DMS153 treated with DMSO at 0.1 percent for 48 hours (cell line): Measurements from ENCODE around the gene COL23A1.
"Not testable (repeated sequence)": the region's sequence is repeated elsewhere in the genome, so short reads cannot be mapped to it uniquely, and the experiment has no call there.

Source experiments
- DNase-seq: peaks from one replicate; lab custom pipeline; 2025; ENCODE audit not compliant: unreplicated experiment; lab: John Stamatoyannopoulos, UW

Gene COL23A1

DNA sequence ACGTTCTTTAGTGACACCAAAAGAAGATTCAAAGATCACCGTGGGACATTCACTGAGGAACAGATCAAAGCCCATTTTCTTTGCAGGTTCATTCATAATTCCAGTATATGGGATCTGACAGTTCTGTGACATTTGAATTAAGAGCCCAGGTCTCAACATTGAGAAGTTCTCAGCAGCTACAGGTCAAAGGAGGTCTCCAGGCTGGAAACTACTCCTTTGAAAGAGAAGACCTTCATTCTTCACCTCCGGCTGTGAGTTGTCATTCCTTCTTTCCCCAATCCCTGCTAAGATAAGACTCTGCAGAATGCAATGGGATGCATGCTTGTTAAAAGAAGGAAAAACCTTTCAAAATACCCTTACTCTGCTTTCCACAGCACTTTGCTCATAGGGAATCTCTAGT lies 79.0 kb downstream of the COL23A1 start:
- no peak for DNase-seq

DNA sequence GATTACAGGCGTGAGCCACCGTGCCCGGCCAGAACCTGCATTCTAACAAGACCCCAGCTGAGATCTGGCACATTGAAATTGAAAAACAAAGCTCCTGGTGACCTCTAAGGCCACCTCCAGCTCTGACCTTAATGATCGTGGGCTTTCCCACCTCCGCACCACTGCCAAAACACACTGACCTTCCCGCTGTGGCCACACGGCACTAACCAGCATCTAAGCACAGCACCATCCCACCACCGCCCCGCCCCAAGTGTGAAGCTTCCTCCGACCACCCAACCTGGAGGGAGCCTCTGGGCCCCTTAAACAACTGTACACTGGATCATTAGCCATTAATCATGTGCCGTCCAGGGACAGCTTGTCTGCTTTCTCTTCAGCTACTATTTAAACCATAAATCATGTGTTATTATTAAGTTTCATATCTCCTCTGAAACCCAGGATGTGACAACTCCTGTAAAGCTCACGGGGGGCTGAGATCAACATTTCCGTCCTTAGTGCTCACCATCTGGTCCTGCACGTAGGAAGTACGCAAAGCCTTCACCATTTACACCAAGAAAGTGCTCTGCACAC lies 80.6 kb downstream of the COL23A1 start:
- DNase-seq = no peak

DNA sequence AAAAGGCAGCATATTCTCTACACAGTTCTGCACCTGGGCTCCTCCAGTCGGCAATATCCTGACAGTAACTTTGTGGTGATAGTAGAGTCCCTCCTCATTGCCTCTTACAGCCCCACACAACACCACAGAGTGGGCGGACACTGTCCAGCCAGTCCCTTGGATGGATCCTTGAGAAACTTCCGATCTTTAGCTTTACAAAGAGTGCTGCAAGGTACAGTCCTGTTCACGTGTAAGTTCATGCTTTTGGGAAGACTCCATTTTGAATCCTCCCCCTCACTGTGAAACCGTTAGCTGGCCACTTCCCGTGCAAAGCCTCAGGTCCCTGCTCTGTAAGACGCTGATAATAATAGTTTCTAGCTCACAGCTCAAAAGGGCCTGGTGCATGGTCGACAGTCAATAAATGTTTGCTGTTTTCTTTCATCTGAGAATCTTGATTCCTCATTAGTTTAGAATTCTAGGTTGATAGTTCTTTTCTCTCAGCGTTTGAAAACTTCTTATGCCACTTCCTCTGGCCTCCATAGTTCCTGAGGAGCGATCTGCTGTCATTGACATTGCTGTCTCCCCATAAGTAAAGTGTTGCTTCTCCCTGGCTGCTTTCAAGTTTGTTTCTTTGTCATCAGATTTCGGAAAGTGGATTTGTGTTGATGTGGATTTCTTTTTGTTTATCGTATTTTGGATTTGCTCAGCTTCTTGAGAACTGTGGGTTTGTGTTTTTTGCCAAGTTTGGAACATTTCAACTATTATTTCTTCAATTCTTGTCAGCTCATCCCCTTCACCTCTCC lies 82.9 kb downstream of the COL23A1 start:
- no peak for DNase-seq

DNA sequence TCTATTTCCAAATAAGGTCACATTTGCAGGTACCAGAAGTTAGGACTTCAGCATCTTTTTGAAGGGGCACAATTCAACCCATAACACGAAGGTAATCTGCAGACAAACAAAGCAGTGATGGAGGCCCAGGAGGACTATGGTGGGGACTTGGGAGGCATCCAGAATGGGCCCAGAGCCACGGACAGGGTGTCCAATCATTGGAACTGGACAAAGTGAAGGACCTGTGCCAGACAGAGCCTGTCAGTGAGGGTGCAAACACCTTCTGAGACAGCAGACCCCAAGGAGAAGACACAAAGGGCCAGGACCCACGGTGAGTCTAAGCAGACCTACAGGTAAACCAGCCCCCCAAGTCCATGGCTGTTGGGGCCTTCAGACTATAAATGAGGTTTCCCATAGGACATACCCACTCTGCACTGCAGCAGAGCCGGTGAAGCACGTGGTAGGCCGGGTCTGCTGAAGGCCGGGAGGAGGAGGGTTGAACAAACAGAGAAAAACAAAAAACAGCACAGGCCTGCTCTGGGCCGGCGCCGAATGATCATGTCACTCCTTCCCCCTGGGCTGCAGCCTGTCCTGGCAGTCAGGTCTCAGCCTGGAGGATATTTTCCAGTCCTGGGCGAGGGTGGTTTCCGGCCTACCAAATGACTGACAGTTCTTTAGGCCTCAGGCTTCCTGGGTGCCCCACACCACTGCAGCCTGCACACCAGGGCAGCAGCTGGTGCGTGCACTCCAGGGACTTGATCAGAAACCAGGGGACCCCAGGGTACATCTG lies 84.4 kb downstream of the COL23A1 start:
- no peak for DNase-seq

DNA sequence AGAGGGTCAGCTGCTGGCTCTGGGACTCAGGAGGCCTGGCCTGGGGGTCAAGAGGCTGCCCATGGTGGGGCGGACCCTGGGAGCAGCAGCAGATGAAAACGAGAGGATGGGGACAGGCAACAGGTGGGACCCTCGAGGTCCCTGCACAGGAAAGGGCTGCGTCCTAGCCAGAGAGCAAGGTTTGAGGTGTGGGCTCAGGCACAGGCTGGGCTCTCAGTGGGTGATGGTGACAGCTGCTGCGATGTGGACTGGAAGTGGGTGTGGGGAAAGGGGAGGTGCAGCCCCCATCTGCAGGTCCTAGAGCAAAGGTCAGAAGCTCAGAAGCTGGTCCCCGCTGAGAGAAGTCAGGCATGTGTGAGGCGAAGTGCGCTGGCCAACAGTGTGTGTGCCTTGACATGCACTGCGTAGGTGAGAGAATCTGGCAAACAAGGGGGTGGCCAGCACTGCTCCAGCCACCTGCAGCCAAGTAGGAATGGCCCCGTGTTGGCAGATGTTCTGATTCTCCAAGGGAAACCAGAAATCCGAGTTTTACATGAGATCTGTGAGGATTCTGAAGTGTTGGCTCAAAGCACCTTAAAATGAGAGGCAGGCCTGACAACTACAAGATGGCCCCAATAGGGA lies 85.7 kb downstream of the COL23A1 start:
- DNase-seq = no peak

DNA sequence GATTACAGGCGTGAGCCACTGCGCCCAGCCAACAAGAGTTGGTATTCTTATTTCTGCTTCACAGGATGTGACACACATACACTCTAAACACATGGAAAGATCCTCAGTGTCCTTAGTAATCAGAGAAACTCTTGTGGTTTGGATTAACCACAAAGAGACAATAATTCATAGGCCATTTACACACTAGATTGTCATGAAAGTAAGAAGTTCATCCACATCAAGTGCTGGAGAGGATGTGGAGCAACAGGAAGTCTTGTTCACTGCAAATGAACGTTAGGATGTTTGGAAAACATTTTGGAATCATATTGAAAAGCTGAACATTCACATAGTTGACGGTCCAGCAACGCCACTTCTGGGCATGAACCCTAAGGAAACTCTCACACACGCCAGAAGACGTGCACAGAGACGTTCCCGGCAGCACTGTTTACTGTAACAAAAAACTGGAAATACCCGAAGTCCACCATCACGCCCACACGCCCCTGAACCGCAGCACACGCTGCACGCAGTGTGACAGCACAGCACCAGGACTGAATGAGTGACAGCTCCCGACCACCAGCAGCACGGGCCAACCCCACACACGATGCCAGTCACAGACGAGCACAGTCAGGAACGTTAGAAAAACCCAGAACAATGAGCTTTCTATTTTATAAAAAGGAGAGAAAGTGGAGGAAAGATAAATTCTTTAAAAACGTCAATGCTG lies 87.6 kb downstream of the COL23A1 start:
- no peak for DNase-seq

DNA sequence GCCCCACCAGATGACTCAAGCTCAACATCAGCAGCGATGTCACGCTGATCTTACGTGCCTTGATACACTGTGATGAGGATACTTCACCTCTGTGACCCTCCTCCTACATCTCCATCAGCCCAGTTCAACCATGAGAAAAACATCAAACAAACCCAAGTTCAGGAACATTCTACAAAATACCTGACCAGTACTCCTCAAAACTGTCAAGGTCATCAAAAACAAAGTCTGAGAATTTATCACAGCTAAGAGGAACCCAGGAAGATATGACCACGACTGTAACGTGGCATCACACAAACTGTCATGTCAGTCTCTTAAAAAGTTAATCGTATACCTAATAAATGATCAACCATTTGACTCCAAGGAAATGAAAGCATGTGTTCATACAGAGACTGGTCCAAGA lies 90.8 kb downstream of the COL23A1 start:
- no peak for DNase-seq

DNA sequence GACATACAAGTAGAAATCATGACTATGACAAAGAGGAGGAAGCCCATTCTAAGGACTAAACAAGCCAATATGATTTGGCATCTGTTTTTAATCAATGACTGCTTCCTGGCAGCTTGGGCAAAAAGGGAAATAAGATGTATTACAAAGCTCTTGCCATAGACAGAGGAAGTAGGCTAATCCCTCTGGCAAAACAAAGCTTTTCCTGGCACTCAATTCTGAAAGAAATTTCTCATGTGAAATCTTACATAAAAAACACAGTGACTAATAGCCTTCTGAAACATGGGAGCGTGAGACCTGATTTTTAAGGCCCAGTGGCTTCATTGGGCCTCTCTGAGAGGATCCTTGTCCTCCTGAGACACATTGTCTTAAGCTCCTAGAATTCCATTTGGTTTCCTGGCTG lies 93.6 kb downstream of the COL23A1 start:
- DNase-seq = no peak

DNA sequence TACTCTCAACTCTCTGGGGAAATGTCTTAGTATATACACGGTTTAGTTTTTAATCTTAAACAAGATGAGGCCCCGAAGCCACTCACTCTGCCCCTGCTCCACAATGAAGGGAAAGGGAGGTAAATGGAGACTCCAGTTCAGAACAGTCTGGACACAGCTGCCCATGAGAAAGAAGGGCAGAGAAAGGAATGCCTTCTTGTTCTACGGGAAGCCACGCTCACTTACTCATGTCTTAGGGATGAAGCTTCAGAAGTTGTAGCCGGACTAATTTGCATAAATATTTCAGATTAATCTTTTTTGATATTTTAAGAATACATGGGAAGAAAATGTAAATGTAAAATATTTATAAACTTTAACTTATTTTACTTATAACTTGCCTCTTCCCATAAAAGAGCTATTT lies 94.0 kb downstream of the COL23A1 start:
- no peak for DNase-seq

DNA sequence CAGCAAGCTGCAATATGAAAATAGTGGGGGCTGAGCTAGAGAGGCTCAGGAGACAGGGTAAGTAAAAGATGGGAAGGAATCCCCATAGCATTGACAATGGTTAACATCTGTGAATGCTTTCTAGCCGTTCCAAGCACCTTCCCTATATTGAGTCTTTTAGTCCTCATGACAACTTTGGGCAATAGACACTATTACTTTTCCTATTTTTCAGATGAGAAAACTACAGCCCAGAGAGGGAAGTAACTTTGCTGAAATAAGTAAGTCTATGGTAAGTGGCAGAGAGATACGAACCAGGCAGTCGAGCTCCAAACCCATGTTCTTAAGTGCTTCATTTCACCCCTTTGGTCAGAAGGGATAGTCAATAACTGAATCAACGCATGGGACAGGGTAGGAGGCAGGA lies 94.5 kb downstream of the COL23A1 start:
- DNase-seq = no peak

DNA sequence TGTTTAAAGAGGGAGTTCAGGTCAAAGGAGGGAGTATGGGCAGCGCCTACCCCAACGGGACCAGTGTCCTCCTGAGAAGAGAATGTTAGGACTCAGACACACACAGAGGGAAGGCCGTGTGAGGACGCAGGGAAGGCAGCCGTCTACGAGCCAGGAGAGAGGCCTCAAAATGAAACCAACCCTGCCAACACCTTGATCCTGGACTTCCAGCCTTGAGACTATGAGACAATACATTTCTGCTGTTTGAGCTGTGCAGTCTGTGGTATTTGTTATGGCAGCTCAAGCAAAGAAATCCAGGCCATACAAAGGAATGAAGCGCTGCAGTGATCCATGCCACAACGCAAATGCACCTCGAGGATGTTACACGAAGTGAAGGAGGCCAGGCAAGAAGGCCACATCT lies 97.9 kb downstream of the COL23A1 start:
- no peak for DNase-seq

DNA sequence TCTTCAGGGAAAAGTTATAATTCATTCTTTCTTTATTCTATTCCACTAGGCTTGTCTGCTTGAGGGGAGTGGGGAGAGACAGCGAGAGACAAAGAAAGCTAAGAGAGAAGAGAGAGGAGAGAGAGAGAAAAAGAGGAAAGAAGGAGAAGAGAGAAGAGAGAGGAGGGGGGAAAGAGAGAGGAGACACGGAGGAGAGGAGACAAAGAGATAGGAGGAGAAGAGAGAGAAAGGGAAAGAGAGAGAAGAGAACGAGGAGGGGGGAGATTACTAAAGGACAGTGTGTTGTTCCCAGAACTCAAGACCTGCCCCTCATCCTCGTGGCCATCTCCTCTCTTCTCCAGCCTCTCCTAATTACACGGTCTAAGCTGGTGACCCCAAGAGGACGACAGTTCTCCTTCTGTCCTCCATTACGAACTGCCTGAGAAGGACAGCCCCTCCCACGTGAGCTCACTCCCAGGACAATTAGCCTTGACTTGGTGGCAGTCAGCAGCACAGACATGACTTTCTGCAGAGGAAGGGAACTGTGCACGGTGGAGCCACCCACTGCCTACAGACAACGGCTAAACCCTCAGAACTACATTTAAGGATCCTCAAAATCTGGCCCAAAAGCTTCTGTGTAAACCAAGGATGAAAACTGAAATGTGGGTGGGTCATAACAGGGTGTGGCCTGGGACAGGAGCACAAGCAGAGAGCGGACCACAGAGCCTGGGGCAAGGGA lies 99.1 kb downstream of the COL23A1 start:
- DNase-seq = no peak

DNA sequence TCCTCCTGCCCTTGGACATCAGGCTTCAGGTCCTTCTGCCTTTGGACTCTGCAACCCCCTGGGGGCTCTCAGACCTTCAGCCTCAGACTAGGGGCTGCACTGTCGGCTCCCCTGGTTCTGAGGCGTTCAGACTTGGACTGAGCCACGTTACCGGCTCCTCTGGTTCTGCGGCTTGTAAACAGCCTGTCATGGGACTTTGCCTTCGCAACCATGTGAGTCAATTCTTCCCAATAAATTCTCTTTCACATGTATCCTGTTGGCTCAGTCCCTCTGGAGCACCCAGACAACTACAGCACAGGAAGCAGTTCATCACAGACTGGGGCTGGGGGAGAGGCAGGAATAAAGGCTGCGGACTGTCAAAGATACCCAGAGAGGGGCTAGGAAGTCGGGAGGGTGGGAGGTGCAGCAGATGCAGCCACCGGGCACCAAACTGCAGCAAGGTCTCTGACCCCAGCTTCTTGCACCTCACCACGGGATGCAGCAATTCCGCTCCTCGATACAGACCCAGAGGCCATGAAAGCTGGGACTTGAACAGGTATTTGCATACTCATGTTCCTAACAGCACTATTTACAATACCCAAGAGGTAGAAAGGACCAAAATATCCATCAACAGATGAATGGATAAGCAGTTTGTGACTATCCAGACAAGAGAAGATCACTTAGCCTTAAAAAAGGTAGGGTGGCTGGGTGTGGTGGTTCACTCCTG lies 100.8 kb downstream of the COL23A1 start:
- DNase-seq = no peak

DNA sequence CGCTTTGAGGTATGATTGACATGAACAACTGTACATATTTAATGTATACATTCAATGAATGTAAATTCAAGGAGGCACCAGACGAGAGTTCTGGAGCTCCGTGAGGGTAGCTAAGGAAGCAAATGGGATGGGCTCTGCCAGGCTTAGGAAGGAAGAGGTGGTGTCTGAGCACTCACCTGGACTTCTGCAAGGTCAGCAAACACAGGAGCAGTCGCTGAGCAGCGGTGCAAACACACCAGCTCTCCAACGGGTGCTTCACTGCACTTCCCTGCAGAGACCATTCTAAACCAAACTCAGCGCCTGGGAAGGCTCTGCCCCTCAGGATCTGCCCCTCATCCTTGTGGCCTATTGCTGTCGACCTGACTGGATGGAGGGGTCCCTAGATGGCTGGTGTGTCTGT lies 101.5 kb downstream of the COL23A1 start:
- DNase-seq = no peak

DNA sequence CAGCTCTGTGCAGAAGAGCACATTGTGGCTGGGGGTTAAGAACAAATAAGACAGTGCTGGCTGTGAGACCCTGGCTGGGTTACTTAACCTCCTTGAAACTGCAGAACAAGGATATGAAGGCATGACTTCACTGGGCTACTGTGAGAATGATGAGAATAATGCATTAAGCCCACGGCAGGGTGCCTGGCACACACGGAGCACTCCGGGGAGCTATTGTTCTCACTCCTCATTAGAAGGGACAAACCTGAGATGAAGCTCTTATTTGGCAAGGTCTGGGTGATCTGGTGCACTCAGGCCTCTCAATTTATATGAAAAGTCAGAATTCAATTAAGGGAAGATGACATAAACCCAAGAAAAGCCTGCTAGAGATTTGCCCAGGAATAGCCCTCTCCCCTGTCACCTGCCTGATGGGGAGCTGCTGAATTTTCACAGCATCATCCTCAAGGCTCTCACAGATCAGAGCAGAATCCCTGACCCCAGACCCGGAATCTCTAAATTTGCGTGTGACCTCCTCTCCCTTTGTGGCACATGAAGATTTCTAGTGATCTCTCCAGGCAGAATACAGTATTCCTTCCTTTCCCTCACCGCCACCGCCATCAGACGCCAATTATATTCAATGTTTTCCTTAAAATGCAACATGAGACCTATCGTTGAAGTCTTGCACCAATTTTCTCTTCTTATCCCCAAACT lies 102.1 kb downstream of the COL23A1 start:
- DNase-seq = no peak

DNA sequence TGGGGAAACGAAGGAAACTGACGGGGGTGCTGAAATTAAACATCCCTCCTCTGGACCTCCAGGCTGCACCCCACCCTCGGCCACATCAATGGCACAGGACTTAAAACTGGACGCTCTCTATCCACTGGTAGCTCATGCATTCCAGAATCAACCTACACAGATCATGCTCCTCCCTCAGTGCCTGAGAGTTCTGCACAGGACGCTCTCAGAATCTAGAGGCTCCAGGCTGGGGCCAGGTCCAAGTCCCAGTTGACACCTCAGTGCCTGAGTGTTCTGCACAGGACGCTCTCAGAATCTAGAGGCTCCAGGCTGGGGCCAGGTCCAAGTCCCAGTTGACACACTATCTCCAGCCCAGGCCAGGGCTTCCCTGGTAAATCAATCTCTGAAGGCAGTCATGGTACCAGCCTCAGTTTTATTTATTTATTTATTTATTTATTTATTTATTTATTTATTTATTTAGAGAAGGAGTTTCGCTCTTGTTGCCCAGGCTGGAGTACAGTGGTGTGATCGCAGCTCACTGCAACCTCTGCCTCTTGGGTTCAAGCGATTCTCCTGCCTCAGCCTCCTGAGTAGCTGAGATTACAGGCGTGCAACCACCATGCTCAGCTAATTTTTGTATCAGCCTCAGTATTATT lies 103.2 kb downstream of the COL23A1 start:
- DNase-seq = not testable (repeated sequence)

DNA sequence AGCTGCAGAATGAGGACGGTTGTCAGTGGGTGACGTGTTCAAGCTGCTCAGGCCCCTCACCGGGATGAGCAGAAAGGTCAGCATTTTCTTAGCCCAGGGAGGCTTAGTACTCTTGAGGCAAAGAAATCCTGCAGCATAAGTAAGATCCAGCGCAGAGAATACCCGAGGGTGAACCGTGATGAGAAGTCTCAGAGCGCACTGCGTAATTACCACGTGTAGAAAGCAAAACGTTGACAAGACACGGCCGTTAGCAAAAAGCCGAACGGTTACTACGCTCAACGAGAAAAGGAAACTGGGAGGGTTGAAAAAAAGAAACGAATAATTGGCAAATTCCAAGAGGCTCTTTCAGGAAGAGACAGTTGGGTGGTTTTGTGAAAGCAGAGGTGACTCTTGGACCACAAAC lies 104.0 kb downstream of the COL23A1 start:
- DNase-seq = no peak

DNA sequence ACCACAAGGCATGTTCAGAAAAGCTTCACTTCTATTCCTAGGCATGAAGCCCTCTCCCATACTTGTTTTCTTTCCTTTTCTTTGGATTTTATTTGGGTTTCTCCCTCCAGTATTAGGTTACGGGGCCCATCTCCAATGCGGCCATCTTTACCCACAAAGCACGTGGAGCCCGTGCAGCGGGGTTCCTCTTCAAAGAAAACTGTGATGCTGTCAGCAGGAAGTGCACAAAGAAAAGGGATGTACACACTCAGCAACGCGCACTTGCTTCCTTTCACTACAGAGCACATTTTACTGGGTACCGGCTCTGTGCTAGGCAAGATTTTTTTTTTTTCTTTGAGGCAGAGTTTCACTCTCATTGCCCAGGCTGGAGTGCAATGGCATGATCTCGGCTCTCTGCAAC lies 106.6 kb downstream of the COL23A1 start:
- no peak for DNase-seq

DNA sequence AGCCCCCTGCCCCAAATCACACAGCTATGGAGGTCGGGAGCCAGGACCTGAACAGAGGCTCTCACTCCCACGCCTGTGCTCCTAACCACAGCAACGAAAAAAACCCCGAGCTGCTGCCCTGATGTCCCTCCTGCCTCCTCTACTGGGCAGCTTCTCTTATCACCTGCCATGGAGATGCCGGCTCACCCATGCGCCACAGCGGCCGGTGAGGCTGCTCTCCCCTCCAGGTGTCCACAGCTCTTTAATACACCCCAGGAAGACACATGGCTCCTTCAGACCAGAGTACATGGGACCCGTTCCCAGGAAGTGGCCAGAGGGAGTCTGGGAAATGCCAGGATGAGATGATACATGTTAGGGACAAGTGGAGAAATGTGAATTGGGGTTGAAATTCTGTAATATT lies 110.9 kb downstream of the COL23A1 start:
- DNase-seq = no peak
